ENCODE data around the gene TLK2.

Gene TLK2

DNA sequence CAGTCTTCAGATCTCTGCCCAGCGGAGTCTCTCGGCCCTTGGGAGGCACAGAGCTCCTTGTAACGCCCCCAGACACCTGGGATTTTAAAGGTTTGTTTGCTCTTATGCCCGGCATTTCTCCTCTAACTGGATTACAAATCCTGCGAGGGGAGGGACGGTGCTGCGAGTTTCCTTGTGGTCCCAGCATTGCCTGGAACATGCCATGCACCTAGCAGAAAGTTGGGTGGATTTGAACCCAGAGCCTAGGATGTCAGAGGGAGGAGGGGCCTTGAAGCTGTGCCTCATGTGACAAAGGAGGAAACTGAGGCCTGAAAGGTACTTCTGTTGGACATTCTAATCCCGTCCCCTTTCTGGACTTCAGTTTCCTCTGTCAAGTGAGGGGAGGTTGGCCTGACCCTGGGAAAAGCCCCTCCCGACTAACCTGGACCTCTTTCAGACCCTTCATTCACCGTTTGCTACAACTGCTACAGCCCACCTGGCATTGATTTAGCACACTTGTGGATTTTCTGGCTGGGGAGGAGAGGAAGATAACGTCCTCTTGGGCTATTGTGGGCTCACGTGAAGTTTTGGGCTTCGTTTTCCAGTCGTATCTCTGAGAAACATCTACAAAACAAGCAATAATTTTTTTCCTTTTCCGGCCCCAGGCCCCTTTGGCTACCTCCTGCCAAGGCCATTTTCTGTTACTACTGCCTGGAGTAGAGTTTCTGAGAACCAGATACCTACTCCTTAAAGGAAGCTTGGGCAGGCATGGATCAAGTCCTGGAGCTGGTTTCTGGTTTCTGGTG is 179.7 kb downstream of the TLK2 start:
- no peak for DNase-seq

DNA sequence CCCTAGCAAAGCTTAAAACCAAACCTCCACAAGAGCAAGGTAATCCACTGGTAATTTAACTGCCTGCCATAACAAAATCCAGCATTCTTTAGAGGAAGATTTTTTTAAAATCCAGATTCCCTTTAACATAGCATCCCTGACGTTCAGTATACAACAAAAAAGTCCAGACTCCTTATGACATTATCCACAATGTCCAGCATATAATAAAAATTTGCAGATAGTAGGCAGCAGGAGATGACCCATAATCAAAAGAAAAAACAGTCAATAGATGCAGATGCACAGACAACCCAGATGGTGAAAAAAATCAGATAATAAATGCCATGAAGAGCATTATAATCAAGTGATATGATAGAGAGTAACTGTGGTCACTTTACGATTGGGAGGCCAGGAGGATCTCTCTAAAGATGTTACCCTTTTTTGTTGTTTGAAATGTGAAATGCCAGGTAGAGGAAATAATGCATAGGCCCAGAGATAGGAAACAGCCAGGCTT is 182.0 kb downstream of the TLK2 start:
- DNase-seq = no peak

DNA sequence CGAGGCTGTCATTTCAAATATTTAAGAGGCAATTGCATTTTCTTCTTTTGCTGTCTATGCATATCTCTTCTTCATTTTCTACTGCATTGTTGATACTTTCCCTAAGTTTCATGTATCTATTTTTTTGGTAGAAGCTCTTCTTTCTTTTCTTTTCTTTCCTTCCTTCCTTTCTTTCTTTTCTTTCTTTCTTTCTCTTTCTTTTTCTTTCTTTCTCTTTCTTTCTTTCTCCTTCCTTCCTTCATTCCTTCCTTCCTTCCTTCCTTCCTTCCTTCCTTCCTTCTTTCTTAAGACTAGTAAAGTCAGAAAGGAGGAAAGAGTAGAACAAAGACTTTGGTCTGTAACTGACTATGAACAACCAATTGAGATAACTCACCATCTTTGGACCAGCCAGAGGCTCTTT is 182.7 kb downstream of the TLK2 start:
- DNase-seq = no peak

DNA sequence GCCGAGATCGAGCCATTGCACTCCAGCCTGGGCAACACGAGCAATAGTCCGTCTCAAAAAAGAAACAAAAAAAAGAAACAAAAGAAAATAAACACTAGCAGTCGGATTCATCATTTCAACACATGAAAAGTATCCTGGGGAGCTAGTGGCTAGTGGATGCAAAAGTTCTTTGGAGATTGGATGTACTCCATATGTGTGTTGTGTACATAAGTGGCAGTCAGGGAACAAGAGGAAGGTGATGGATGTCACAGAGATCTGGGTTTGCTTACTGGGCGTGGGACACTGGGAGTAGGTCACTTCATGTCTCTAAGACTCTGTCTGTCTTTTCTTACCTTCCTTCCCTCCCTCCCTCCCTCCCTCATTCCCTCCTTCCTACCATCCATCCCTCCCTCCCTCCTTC is 184.2 kb downstream of the TLK2 start:
- DNase-seq = no peak

All from activated CD4-positive, alpha-beta T cell treated with anti-CD3 and anti-CD28 coated beads for 1 hour (primary cell).